ENCODE measurements around the gene WDFY2.

WDFY2 gene

DNA sequence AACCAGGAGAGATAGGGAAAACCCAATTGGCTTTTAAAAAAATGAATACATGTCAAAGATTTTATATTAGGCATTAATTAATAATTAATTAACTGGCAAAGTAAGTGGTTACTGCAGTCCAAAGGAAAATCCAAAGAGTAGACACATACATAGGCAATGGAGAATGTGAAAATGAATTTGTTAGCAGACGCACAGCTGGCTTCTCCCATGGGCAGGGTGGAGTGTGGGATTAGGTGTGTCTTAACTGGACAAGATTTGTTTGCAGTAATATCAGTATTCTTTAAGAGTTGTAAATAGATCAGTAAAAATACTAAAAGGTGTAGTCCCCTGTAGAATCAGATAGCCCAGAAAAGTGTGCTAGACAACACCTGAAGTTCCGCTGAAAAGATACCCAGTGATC, 161.0 kb downstream of the WDFY2 start:
- Histone ChIP-seq H4K8ac (ENCODE audit: low read depth, low read length) (no peak overlapping the region), H2BK12ac (ENCODE audit: low read length) (no peak overlapping the region), H3K4me3 (ENCODE audit: low read length in 2 of 2) (no peak overlapping the region), H3K79me1 (ENCODE audit: low read depth, low read length) (no peaks in the 10 kb centered on the region), H3K14ac (ENCODE audit: low read length) (no peak overlapping the region), H3K9me3 (replicated peaks in 1 of 2; ENCODE audit: control insufficient read depth in 2 of 2, insufficient read depth in 1 of 2, low read depth in 1 of 2, low read length in 2 of 2) (peaks cover 7 to 23% of the 10 kb centered on the region in 2 donors), H4K91ac (ENCODE audit: low read depth, low read length, poor library complexity) (no peak overlapping the region), H3K23ac (ENCODE audit: low read depth, low read length, poor library complexity) (no peak overlapping the region), H3K27ac (replicated peaks; ENCODE audit: low read length) (no peak overlapping the region), H2BK5ac (ENCODE audit: low read length) (no peak overlapping the region), H3K4me1 (ENCODE audit: control insufficient read depth in 2 of 2, insufficient read depth in 1 of 2, low read depth in 1 of 2, low read length in 2 of 2) (no peaks in the 10 kb centered on the region), H3K27me3 (ENCODE audit: control insufficient read depth in 3 of 3, insufficient read depth in 3 of 3, low read depth in 1 of 3, low read length in 3 of 3) (no peaks in the 10 kb centered on the region), H2AFZ (ENCODE audit: low read length) (no peak overlapping the region), H3K36me3 (replicated peaks in 1 of 2; ENCODE audit: control insufficient read depth in 2 of 2, insufficient read depth in 2 of 2, low read length in 2 of 2) (peaks cover 6 to 51% of the 10 kb centered on the region in 2 donors), H2AK5ac (ENCODE audit: low read depth, low read length) (no peak overlapping the region), H2BK15ac (ENCODE audit: low read length) (no peak overlapping the region), H3K4ac (ENCODE audit: low read length) (no peak overlapping the region), H2BK120ac (ENCODE audit: low read depth, low read length) (no peak overlapping the region), H3K18ac (ENCODE audit: low read length) (no peak overlapping the region), H3K9ac (ENCODE audit: low read depth, low read length, poor library complexity) (no peak overlapping the region), H3K4me2 (ENCODE audit: insufficient read depth, low read length, poor library complexity, severe bottlenecking) (no peak overlapping the region)
- no CpG with 5 or more reads among the region's 2 CpGs for WGBS, 2 donors (ENCODE audit: extremely low coverage in 2 of 2, insufficient read length in 2 of 2, insufficient replicate concordance in 1 of 2)
- no peak for DNase-seq (ENCODE audit: low spot score)

DNA sequence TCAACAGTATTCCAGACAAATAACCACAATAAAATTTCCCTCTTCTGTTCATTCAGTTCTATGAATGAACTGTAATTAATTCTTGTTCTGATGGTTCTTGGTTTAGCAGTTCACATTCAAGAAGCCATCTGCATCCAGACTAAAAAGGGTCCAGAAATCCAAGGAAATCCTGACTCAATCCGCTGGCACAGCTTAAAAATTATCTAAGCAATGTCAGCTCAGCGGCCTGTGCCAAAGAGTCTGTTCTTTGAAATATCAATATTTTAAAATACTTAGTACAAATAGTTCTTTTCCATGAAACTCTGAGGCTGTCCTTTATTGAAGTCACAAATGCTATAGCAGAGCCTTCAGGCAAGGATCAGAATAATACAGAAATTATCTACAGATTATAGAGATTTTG, 162.5 kb downstream of the WDFY2 start:
- Histone ChIP-seq H3K4me1 (ENCODE audit: control insufficient read depth in 2 of 2, insufficient read depth in 1 of 2, low read depth in 1 of 2, low read length in 2 of 2) (no peaks in the 10 kb centered on the region), H3K4ac (ENCODE audit: low read length) (no peak overlapping the region), H3K79me1 (ENCODE audit: low read depth, low read length) (no peaks in the 10 kb centered on the region), H3K4me2 (ENCODE audit: insufficient read depth, low read length, poor library complexity, severe bottlenecking) (no peak overlapping the region), H2BK120ac (ENCODE audit: low read depth, low read length) (no peak overlapping the region), H3K14ac (ENCODE audit: low read length) (no peak overlapping the region), H3K27me3 (ENCODE audit: control insufficient read depth in 3 of 3, insufficient read depth in 3 of 3, low read depth in 1 of 3, low read length in 3 of 3) (no peaks in the 10 kb centered on the region), H2AK5ac (ENCODE audit: low read depth, low read length) (no peak overlapping the region), H3K9ac (ENCODE audit: low read depth, low read length, poor library complexity) (no peak overlapping the region), H3K36me3 (replicated peaks in 1 of 2; ENCODE audit: control insufficient read depth in 2 of 2, insufficient read depth in 2 of 2, low read length in 2 of 2) (peaks cover 7 to 50% of the 10 kb centered on the region in 2 donors), H3K9me3 (replicated peaks in 1 of 2; ENCODE audit: control insufficient read depth in 2 of 2, insufficient read depth in 1 of 2, low read depth in 1 of 2, low read length in 2 of 2) (peaks cover 7 to 23% of the 10 kb centered on the region in 2 donors), H4K8ac (ENCODE audit: low read depth, low read length) (no peak overlapping the region), H3K18ac (ENCODE audit: low read length) (no peak overlapping the region), H2BK12ac (ENCODE audit: low read length) (no peak overlapping the region), H2AFZ (ENCODE audit: low read length) (no peak overlapping the region), H3K4me3 (ENCODE audit: low read length in 2 of 2) (no peak overlapping the region), H3K23ac (ENCODE audit: low read depth, low read length, poor library complexity) (no peak overlapping the region), H2BK5ac (ENCODE audit: low read length) (no peak overlapping the region), H3K27ac (replicated peaks; ENCODE audit: low read length) (no peak overlapping the region), H4K91ac (ENCODE audit: low read depth, low read length, poor library complexity) (no peak overlapping the region), H2BK15ac (ENCODE audit: low read length) (no peak overlapping the region)
- no CpG with 5 or more reads among the region's 2 CpGs for WGBS, 2 donors (ENCODE audit: extremely low coverage in 2 of 2, insufficient read length in 2 of 2, insufficient replicate concordance in 1 of 2)
- DNase-seq (ENCODE audit: low spot score), result no peak

DNA sequence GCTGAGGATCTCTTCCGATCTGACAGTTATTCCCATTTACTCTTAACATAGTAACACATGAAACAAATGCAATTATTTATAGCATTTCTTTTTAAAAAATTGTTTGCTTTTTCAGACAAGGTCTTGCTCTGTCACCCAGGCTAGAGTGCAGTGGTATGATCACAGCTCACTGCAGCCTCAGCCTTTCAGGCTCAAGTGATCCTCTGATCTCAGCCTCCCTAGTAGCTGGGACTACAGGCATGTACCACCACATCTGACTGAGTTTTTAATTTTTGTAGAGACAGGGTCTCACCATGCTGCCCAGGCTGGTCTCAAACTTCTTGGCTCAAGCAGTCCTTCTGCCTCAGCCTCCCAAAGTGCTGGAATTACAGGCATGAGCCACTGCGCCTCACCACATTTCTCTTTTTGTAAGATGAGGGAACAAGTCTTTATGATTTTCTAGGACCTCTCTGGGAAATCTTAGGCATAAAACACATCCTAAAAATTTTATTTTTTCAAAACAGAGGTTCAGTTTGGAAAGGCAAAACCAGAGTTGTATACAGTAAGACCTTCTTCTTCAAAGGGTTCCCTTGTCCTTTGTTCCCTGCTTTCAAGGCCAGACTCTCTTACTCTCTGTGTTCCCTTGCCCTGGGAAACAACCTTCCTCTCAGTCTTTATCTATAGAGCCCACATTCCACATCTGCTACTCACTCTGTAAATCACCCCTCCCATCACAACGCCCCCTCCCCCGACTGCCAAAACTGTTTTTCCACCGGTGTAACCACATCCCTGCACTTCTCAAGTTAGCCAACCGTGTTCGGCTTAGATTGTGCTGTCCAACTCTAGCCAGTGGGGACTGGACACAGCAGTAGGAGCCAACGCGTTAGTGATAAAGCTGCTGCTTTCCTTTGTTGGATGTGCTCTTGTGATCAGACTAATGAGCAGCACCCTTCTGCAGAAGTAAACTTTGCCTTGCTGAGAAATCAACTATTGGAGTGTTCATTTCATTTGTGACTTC, 163.5 kb downstream of the WDFY2 start:
- Histone ChIP-seq H3K4ac (ENCODE audit: low read length) (no peak overlapping the region), H2BK12ac (ENCODE audit: low read length) (no peak overlapping the region), H3K4me3 (ENCODE audit: low read length in 2 of 2) (peak overlapping the region in 1 of 2 donors; percentile 13), H2AFZ (ENCODE audit: low read length) (no peak overlapping the region), H3K23ac (ENCODE audit: low read depth, low read length, poor library complexity) (no peak overlapping the region), H3K27me3 (ENCODE audit: control insufficient read depth in 3 of 3, insufficient read depth in 3 of 3, low read depth in 1 of 3, low read length in 3 of 3) (no peaks in the 10 kb centered on the region), H2BK120ac (ENCODE audit: low read depth, low read length) (no peak overlapping the region), H4K8ac (ENCODE audit: low read depth, low read length) (no peak overlapping the region), H3K4me1 (ENCODE audit: control insufficient read depth in 2 of 2, insufficient read depth in 1 of 2, low read depth in 1 of 2, low read length in 2 of 2) (no peaks in the 10 kb centered on the region), H3K79me1 (ENCODE audit: low read depth, low read length) (no peaks in the 10 kb centered on the region), H2AK5ac (ENCODE audit: low read depth, low read length) (no peak overlapping the region), H3K9ac (ENCODE audit: low read depth, low read length, poor library complexity) (peak overlapping the region; percentile 9), H4K91ac (ENCODE audit: low read depth, low read length, poor library complexity) (no peak overlapping the region), H2BK15ac (ENCODE audit: low read length) (no peak overlapping the region), H3K18ac (ENCODE audit: low read length) (no peak overlapping the region), H3K27ac (replicated peaks; ENCODE audit: low read length) (no peak overlapping the region), H3K14ac (ENCODE audit: low read length) (no peak overlapping the region), H2BK5ac (ENCODE audit: low read length) (no peak overlapping the region), H3K9me3 (replicated peaks in 1 of 2; ENCODE audit: control insufficient read depth in 2 of 2, insufficient read depth in 1 of 2, low read depth in 1 of 2, low read length in 2 of 2) (peaks cover 7 to 23% of the 10 kb centered on the region in 2 donors), H3K4me2 (ENCODE audit: insufficient read depth, low read length, poor library complexity, severe bottlenecking) (no peak overlapping the region), H3K36me3 (replicated peaks in 1 of 2; ENCODE audit: control insufficient read depth in 2 of 2, insufficient read depth in 2 of 2, low read length in 2 of 2) (peaks cover 10 to 58% of the 10 kb centered on the region in 2 donors)
- no peak for DNase-seq (ENCODE audit: low spot score)
- 100% methylated on average over 2 of the region's 9 CpGs; no CpG with 5 or more reads in 1 of the 2 donors for WGBS, 2 donors (ENCODE audit: extremely low coverage in 2 of 2, insufficient read length in 2 of 2, insufficient replicate concordance in 1 of 2)

DNA sequence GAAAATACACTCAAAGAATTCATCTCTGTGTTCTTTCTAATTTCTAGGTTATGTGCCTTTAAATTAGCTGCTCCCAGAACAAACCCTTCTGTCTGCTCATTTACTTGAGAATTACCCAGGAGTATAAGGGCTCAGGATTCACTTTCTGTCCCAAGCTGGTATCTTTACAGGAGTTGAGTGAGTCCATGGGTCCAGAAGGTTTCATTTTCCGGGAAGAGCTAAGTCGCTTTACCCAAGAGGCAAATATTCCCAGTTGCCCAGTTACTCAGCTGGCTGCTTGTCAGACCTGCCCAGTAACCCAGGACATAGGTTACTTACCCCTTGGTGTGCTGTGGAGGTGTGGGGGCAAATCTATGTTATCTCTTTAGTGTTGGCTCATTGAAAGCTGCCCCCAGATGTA, 172.4 kb downstream of the WDFY2 start:
- Histone ChIP-seq H3K23ac (ENCODE audit: low read depth, low read length, poor library complexity) (no peak overlapping the region), H4K91ac (ENCODE audit: low read depth, low read length, poor library complexity) (no peak overlapping the region), H3K18ac (ENCODE audit: low read length) (no peak overlapping the region), H3K79me1 (ENCODE audit: low read depth, low read length) (no peaks in the 10 kb centered on the region), H3K4ac (ENCODE audit: low read length) (no peak overlapping the region), H2BK5ac (ENCODE audit: low read length) (no peak overlapping the region), H3K27me3 (ENCODE audit: control insufficient read depth in 3 of 3, insufficient read depth in 3 of 3, low read depth in 1 of 3, low read length in 3 of 3) (no peaks in the 10 kb centered on the region), H2AK5ac (ENCODE audit: low read depth, low read length) (no peak overlapping the region), H3K4me1 (ENCODE audit: control insufficient read depth in 2 of 2, insufficient read depth in 1 of 2, low read depth in 1 of 2, low read length in 2 of 2) (peaks cover 0 to 2% of the 10 kb centered on the region in 2 donors), H3K4me3 (ENCODE audit: low read length in 2 of 2) (no peak overlapping the region), H2BK120ac (ENCODE audit: low read depth, low read length) (no peak overlapping the region), H3K14ac (ENCODE audit: low read length) (no peak overlapping the region), H2BK12ac (ENCODE audit: low read length) (no peak overlapping the region), H4K8ac (ENCODE audit: low read depth, low read length) (no peak overlapping the region), H3K4me2 (ENCODE audit: insufficient read depth, low read length, poor library complexity, severe bottlenecking) (no peak overlapping the region), H2AFZ (ENCODE audit: low read length) (no peak overlapping the region), H3K9ac (ENCODE audit: low read depth, low read length, poor library complexity) (no peak overlapping the region), H3K9me3 (replicated peaks in 1 of 2; ENCODE audit: control insufficient read depth in 2 of 2, insufficient read depth in 1 of 2, low read depth in 1 of 2, low read length in 2 of 2) (no peaks in the 10 kb centered on the region), H2BK15ac (ENCODE audit: low read length) (no peak overlapping the region), H3K36me3 (replicated peaks in 1 of 2; ENCODE audit: control insufficient read depth in 2 of 2, insufficient read depth in 2 of 2, low read length in 2 of 2) (peaks cover 19 to 87% of the 10 kb centered on the region in 2 donors), H3K27ac (replicated peaks; ENCODE audit: low read length) (no peak overlapping the region)
- no peak for DNase-seq (ENCODE audit: low spot score)
- WGBS, 2 donors (ENCODE audit: extremely low coverage in 2 of 2, insufficient read length in 2 of 2, insufficient replicate concordance in 1 of 2), result no CpG with 5 or more reads among the region's 2 CpGs
